Subcutaneous abdominal adipose tissue (tissue), 5 donors: ENCODE measurements around the gene PREX1.

Experiments
- H3K27ac ChIP-seq: one replicate; pipeline ENCODE4 v1.7.0; 2013; ENCODE audit warnings: low read depth, mild to moderate bottlenecking, inconsistent platforms, low read length, moderate library complexity
- H3K27me3 ChIP-seq, 5 donors: one replicate each; pipeline ENCODE4 v1.7.0; 2013; ENCODE audit warnings: low read length in 5 of 5, inconsistent platforms in 1 of 5; ENCODE audit not compliant: control insufficient read depth in 5 of 5, insufficient read depth in 4 of 5
- H3K36me3 ChIP-seq, 5 donors: one replicate each; pipeline ENCODE4 v1.7.0; 2013; ENCODE audit warnings: low read length in 5 of 5; ENCODE audit not compliant: control insufficient read depth in 5 of 5, insufficient read depth in 5 of 5
- H3K4me1 ChIP-seq, 5 donors: one replicate each; pipeline ENCODE4 v1.7.0; 2013; ENCODE audit warnings: low read length in 5 of 5, mild to moderate bottlenecking in 3 of 5, moderate library complexity in 1 of 5; ENCODE audit not compliant: control insufficient read depth in 5 of 5, insufficient read depth in 5 of 5
- H3K4me3 ChIP-seq, 5 donors: one replicate each; pipeline ENCODE4 v1.7.0; 2013; ENCODE audit warnings: low read length in 5 of 5, low read depth in 1 of 5
- H3K9ac ChIP-seq, 5 donors: one replicate each; pipeline ENCODE4 v1.7.0; 2013; ENCODE audit warnings: low read length in 5 of 5, mild to moderate bottlenecking in 4 of 5, moderate library complexity in 3 of 5
- H3K9me3 ChIP-seq, 5 donors: one replicate each; pipeline ENCODE4 v1.7.0; 2013; ENCODE audit warnings: low read length in 5 of 5; ENCODE audit not compliant: control insufficient read depth in 5 of 5
- donor health status: healthy.
- donor health status: healthy.
- donor health status: healthy.
- donor health status: healthy.
- donor health status: healthy.

PREX1 gene

GRCh38 chr20:48676125-48676524 is 151.7 kb downstream of the PREX1 start:
- no peak overlapping the region for H3K4me3 ChIP-seq
- peaks cover 0 to 9% (median 0%) of the 10 kb centered on the region in 5 donors for H3K4me1 ChIP-seq
- peaks cover 0 to 59% (median 7%) of the 10 kb centered on the region in 5 donors for H3K36me3 ChIP-seq
- peaks cover 0 to 20% (median 17%) of the 10 kb centered on the region in 5 donors for H3K27me3 ChIP-seq
- H3K9me3 ChIP-seq, result peaks cover 0 to 6% (median 1%) of the 10 kb centered on the region in 5 donors
- H3K9ac ChIP-seq, result no peak overlapping the region
- H3K27ac ChIP-seq, result no peak overlapping the region

GRCh38 chr20:48674461-48674860 is 153.3 kb downstream of the PREX1 start:
- Histone ChIP-seq H3K36me3 (peaks cover 0 to 43% (median 7%) of the 10 kb centered on the region in 5 donors), H3K9ac (no peak overlapping the region), H3K27ac (no peak overlapping the region), H3K4me1 (peaks cover 0 to 9% (median 0%) of the 10 kb centered on the region in 5 donors), H3K9me3 (peaks cover 0 to 11% (median 4%) of the 10 kb centered on the region in 5 donors), H3K4me3 (no peak overlapping the region), H3K27me3 (peaks cover 0 to 15% (median 4%) of the 10 kb centered on the region in 5 donors)

GRCh38 chr20:48673507-48673906 is 154.3 kb downstream of the PREX1 start:
- H3K9ac ChIP-seq, result no peak overlapping the region
- H3K36me3 ChIP-seq, result peaks cover 0 to 34% (median 2%) of the 10 kb centered on the region in 5 donors
- H3K4me3 ChIP-seq, result no peak overlapping the region
- H3K27ac ChIP-seq, result no peak overlapping the region
- peaks cover 0 to 9% (median 0%) of the 10 kb centered on the region in 5 donors for H3K4me1 ChIP-seq
- peaks cover 0 to 12% (median 0%) of the 10 kb centered on the region in 5 donors for H3K27me3 ChIP-seq
- peaks cover 0 to 11% (median 4%) of the 10 kb centered on the region in 5 donors for H3K9me3 ChIP-seq

GRCh38 chr20:48672324-48672723 is 155.5 kb downstream of the PREX1 start:
- Histone ChIP-seq H3K27me3 (peaks cover 0 to 12% (median 0%) of the 10 kb centered on the region in 5 donors), H3K4me1 (peaks cover 0 to 7% (median 0%) of the 10 kb centered on the region in 5 donors), H3K4me3 (no peak overlapping the region), H3K9ac (no peak overlapping the region), H3K9me3 (peaks cover 0 to 11% (median 4%) of the 10 kb centered on the region in 5 donors), H3K27ac (no peak overlapping the region), H3K36me3 (peaks cover 0 to 40% (median 4%) of the 10 kb centered on the region in 5 donors)

GRCh38 chr20:48671141-48671540 is 156.7 kb downstream of the PREX1 start:
- H3K36me3 ChIP-seq, result peaks cover 0 to 33% (median 2%) of the 10 kb centered on the region in 5 donors

GRCh38 chr20:48669946-48670605 is 157.7 kb downstream of the PREX1 start:
- Histone ChIP-seq H3K9me3 (peaks cover 0 to 11% (median 4%) of the 10 kb centered on the region in 5 donors), H3K4me1 (no peaks in the 10 kb centered on the region), H3K36me3 (peaks cover 0 to 28% (median 4%) of the 10 kb centered on the region in 5 donors), H3K27me3 (peaks cover 0 to 8% (median 0%) of the 10 kb centered on the region in 5 donors), H3K27ac (no peak overlapping the region), H3K4me3 (no peak overlapping the region), H3K9ac (no peak overlapping the region)

More at GRCh38 chr20:48671141-48671540, 156.7 kb downstream of the PREX1 start:
- Histone ChIP-seq H3K27ac (no peak overlapping the region), H3K9ac (no peak overlapping the region), H3K27me3 (peaks cover 0 to 8% (median 0%) of the 10 kb centered on the region in 5 donors), H3K4me3 (no peak overlapping the region), H3K4me1 (no peaks in the 10 kb centered on the region), H3K9me3 (peaks cover 0 to 11% (median 4%) of the 10 kb centered on the region in 5 donors)

- no peak overlapping the region for H3K27ac ChIP-seq
- H3K4me3 ChIP-seq, result no peak overlapping the region
- peaks cover 0 to 11% (median 4%) of the 10 kb centered on the region in 5 donors for H3K9me3 ChIP-seq
- H3K9ac ChIP-seq, result no peak overlapping the region
- peaks cover 0 to 8% (median 0%) of the 10 kb centered on the region in 5 donors for H3K27me3 ChIP-seq
- H3K36me3 ChIP-seq, result peaks cover 0 to 31% (median 4%) of the 10 kb centered on the region in 5 donors
- H3K4me1 ChIP-seq, result no peaks in the 10 kb centered on the region
These were observed 159.3 kb downstream of the PREX1 start for GRCh38 chr20:48668451-48668946.

GRCh38 chr20:48667889-48668413 is 159.8 kb downstream of the PREX1 start:
- peaks cover 0 to 35% (median 4%) of the 10 kb centered on the region in 5 donors for H3K36me3 ChIP-seq
- H3K9ac ChIP-seq, result no peak overlapping the region
- peaks cover 0 to 8% (median 0%) of the 10 kb centered on the region in 5 donors for H3K27me3 ChIP-seq
- no peaks in the 10 kb centered on the region for H3K4me1 ChIP-seq
- peaks cover 0 to 11% (median 4%) of the 10 kb centered on the region in 5 donors for H3K9me3 ChIP-seq
- no peak overlapping the region for H3K27ac ChIP-seq
- no peak overlapping the region for H3K4me3 ChIP-seq

GRCh38 chr20:48667481-48667880 is 160.3 kb downstream of the PREX1 start:
- peaks cover 0 to 40% (median 4%) of the 10 kb centered on the region in 5 donors for H3K36me3 ChIP-seq
- no peaks in the 10 kb centered on the region for H3K4me1 ChIP-seq
- H3K4me3 ChIP-seq, result no peak overlapping the region
- H3K9ac ChIP-seq, result no peak overlapping the region
- H3K27ac ChIP-seq, result no peak overlapping the region
- peaks cover 0 to 8% (median 0%) of the 10 kb centered on the region in 5 donors for H3K27me3 ChIP-seq
- H3K9me3 ChIP-seq, result peaks cover 0 to 11% (median 4%) of the 10 kb centered on the region in 5 donors

GRCh38 chr20:48665785-48666184 is 162.0 kb downstream of the PREX1 start:
- Histone ChIP-seq H3K36me3 (peaks cover 0 to 38% (median 4%) of the 10 kb centered on the region in 5 donors), H3K27me3 (peaks cover 0 to 2% (median 0%) of the 10 kb centered on the region in 5 donors), H3K9ac (no peak overlapping the region), H3K4me3 (no peak overlapping the region), H3K9me3 (peaks cover 0 to 2% (median 0%) of the 10 kb centered on the region in 5 donors), H3K27ac (no peak overlapping the region), H3K4me1 (no peaks in the 10 kb centered on the region)
